HG02885 (cell line): Measurements from ENCODE around the gene PWWP2B.

Source experiments
- ATAC-seq: cut with Tn5 transposase; IDR thresholded peaks from one replicate; pipeline ENCODE4 v1.9.1; 2021; ENCODE audit warnings: mild to moderate bottlenecking; ENCODE audit not compliant: unreplicated experiment, poor library complexity

PWWP2B gene

GRCh38 chr10:132415956-132416355 lies 19.0 kb downstream of the PWWP2B start:
- no peak for ATAC-seq

GRCh38 chr10:132416566-132417256 lies 19.7 kb downstream of the PWWP2B start:
- no peak for ATAC-seq

GRCh38 chr10:132417257-132417910 lies 20.4 kb downstream of the PWWP2B start:
- no peak for ATAC-seq

GRCh38 chr10:132417957-132418441 lies 21.0 kb downstream of the PWWP2B start:
- ATAC-seq: no peak

- ATAC-seq: no peak
Observed at GRCh38 chr10:132418527-132419416, 21.8 kb downstream of the PWWP2B start.

GRCh38 chr10:132419538-132420468 lies 22.8 kb downstream of the PWWP2B start:
- no peak for ATAC-seq

GRCh38 chr10:132420469-132420980 lies 23.5 kb downstream of the PWWP2B start:
- ATAC-seq: no peak

GRCh38 chr10:132420981-132421846 lies 24.2 kb downstream of the PWWP2B start:
- ATAC-seq: peak; percentile 44

- peak; percentile 39 for ATAC-seq
Observed at GRCh38 chr10:132421847-132422751, 25.1 kb downstream of the PWWP2B start.

GRCh38 chr10:132422903-132423825 lies 26.2 kb downstream of the PWWP2B start:
- no peak for ATAC-seq

- no peak for ATAC-seq
Observed at GRCh38 chr10:132423966-132424861, 27.2 kb downstream of the PWWP2B start.

GRCh38 chr10:132425029-132425756 lies 28.2 kb downstream of the PWWP2B start:
- ATAC-seq: no peak

GRCh38 chr10:132425757-132426155 lies 28.8 kb downstream of the PWWP2B start:
- no peak for ATAC-seq

- ATAC-seq: no peak
Observed at GRCh38 chr10:132427006-132427771, 30.2 kb downstream of the PWWP2B start.
